Fibroblast of pulmonary artery (primary cell): Measurements from ENCODE around the gene TPM2.
A peak's percentile ranks its signal among the peaks of the same experiment; 100 is the strongest.

Experiments
- DNase-seq: peaks from one replicate; pipeline ENCODE4 v3.0.0-alpha.2; 2010; ENCODE audit warnings: low read depth
- H3K4me3 ChIP-seq: replicated peaks from 2 replicates; pipeline ENCODE4 v1.5.1; 2011; ENCODE audit warnings: low read depth, mild to moderate bottlenecking, control low read depth, low read length, moderate library complexity
- CTCF ChIP-seq: IDR thresholded peaks from 2 replicates; pipeline ENCODE4 v1.5.1; 2011; ENCODE audit warnings: mild to moderate bottlenecking, control low read depth, low read length, inconsistent platforms; ENCODE audit errors: missing control alignments

The TPM2 gene

GRCh38 chr9:35679091-35679490 is 10.6 kb downstream of the TPM2 start:
- H3K4me3 ChIP-seq: no peak overlapping the region
- DNase-seq: no peak
- TF ChIP-seq CTCF: no peak

GRCh38 chr9:35675732-35676392 is 13.9 kb downstream of the TPM2 start:
- TF ChIP-seq CTCF: no peak
- H3K4me3 ChIP-seq: peak overlapping the region; percentile 54
- no peak for DNase-seq

GRCh38 chr9:35675204-35675603 is 14.5 kb downstream of the TPM2 start:
- DNase-seq: no peak
- TF ChIP-seq CTCF: no peak
- peak overlapping the region; percentile 54 for H3K4me3 ChIP-seq

GRCh38 chr9:35674025-35674361 is 15.7 kb downstream of the TPM2 start:
- DNase-seq: no peak
- TF ChIP-seq CTCF: no peak
- no peak overlapping the region for H3K4me3 ChIP-seq

- no peak for TF ChIP-seq CTCF
- no peak within 1 kb of the TSS for H3K4me3 ChIP-seq
- DNase-seq: no peak
Measured at GRCh38 chr9:35673132-35674024, 16.3 kb downstream of the TPM2 start, which contains the start of gene CA9. TSS of gene CA9 (plus strand) at chr9:35673928. CDS start at chr9:35673960, 32 bp downstream.

GRCh38 chr9:35669331-35670145 is 20.2 kb downstream of the TPM2 start:
- no peak for TF ChIP-seq CTCF
- DNase-seq: no peak
- H3K4me3 ChIP-seq: no peak overlapping the region
